NCI-H2029 (cell line): Measurements from ENCODE around the gene GALR3.

Experiments
- DNase-seq: peaks from one replicate; lab custom pipeline; 2025; lab: John Stamatoyannopoulos, UW

GALR3 gene

DNA sequence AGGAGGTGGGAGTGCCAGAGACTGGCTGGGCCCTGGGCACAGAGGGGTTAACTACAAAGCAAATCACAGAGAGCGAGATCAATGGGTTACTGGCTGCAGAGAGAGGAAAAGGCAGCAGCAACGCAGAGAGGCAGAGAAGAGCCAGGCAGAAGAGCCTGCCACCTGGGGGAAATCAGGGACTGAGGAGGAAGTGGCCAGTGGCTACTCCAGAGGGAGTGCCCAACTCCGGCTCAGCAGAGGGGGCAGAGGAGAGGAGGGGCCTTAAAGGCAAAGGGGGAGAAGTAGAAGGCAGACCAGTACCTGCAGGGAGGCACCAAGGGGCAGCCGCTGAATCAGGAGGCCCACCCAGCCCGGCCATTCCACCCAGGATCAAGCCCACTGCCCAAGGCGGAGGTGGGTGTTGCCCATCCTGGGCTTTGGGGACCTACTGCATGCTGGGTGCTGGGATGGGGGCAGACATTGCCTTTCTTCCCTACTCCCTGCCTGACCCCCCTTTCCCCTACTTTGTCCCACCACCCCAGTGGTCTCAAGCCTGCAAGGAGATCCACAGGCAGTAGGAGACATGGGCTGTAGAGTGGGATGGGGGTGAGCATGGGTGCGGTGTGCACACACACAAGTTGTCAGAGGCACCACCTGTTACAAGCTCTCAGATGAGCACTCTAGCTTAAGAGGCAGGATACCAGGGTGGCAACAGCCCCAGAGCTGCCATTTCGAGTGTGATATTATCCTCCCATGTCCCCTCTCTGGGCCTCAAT, 926 bp upstream of the GALR3 start:
- DNase-seq, result no peak

DNA sequence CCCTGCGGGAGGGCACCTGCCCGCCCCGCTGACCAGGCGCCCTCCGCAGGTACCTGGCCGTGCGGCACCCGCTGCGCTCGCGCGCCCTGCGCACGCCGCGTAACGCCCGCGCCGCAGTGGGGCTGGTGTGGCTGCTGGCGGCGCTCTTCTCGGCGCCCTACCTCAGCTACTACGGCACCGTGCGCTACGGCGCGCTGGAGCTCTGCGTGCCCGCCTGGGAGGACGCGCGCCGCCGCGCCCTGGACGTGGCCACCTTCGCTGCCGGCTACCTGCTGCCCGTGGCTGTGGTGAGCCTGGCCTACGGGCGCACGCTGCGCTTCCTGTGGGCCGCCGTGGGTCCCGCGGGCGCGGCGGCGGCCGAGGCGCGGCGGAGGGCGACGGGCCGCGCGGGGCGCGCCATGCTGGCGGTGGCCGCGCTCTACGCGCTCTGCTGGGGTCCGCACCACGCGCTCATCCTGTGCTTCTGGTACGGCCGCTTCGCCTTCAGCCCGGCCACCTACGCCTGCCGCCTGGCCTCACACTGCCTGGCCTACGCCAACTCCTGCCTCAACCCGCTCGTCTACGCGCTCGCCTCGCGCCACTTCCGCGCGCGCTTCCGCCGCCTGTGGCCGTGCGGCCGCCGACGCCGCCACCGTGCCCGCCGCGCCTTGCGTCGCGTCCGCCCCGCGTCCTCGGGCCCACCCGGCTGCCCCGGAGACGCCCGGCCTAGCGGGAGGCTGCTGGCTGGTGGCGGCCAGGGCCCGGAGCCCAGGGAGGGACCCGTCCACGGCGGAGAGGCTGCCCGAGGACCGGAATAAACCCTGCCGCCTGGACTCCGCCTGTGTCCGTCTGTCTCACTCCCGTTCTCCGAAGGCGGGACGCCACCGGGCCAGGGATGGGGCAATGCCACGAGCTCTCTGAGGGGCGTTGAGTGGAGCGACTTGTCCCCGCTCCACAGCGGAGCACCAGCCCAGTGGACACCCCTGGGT, 1.8 kb downstream of the GALR3 start:
- DNase-seq, result no peak

DNA sequence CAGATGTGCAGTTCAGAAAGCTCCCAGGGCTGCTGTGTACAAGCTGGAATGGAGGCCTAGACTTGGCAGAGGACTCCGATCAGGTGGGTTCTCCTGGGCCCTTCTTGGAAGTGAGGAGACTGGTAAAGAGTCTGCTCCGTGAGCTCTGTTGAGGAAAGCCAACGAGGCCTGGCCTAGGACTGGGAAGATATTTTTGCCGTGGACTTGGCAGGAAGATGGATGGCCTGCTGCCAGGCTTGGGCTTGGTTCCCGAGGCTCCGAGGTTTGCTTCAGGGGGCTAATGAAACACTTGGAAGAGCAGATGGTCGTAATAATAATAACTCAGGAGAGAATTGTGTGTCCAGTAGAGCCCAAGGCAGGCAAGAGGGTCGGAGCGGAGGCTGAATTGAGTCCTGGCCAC, 3.9 kb downstream of the GALR3 start:
- no peak for DNase-seq

DNA sequence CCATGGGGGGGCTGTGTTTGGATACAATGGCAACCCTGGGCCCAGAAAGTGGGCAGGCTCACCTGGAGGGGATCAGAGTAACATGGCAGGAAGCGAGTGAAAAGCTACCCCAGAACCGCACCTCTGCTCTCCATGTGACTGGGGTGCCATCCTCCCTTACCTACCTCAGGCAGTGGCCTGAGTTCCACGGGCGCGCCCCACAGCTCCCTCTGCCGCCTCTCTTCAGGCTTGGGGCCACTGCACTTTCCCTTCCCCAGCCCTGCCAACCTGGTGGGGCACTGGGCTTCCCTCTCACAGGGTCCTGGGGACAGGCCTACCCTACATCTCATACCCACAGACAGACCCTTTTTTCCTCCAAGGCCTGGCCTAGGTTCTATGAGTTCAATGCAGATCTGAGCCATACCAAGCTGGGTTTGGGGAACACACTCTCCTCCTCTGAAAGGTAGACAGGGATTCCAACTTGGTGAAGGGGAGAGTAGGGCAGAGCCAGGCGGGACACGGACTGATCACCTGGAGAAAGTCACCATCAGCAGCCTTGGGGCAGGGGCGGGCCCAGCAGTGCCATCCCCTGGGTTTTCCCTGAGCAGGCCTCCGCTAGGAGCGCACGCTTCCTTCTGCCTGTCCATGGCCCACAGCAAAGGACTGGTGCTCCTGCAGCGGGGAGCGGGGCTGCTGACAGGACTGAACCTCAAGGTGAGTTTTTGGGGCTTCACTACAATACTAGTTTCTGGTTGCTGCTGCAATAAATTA, 7.1 kb downstream of the GALR3 start:
- no peak for DNase-seq

DNA sequence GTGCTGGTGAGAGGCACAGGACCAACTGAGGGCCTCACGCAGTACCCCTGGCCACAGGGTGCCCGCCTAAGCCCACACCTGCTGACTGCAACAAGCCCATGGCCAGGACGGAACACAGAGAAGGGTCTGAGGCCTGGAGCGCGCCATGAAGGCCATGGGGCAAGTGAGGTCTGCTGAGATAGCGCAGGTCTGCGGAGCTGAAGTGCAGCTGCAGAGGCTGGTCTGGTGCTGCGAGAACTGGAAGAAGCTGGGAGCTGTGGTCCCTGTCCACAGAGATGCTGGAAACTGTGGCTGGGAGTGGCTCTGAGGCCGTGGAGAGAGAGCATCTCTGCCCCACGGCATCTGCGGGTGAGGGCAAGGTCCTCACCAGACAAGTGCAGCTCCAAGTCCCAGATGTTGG, 8.3 kb downstream of the GALR3 start:
- no peak for DNase-seq

DNA sequence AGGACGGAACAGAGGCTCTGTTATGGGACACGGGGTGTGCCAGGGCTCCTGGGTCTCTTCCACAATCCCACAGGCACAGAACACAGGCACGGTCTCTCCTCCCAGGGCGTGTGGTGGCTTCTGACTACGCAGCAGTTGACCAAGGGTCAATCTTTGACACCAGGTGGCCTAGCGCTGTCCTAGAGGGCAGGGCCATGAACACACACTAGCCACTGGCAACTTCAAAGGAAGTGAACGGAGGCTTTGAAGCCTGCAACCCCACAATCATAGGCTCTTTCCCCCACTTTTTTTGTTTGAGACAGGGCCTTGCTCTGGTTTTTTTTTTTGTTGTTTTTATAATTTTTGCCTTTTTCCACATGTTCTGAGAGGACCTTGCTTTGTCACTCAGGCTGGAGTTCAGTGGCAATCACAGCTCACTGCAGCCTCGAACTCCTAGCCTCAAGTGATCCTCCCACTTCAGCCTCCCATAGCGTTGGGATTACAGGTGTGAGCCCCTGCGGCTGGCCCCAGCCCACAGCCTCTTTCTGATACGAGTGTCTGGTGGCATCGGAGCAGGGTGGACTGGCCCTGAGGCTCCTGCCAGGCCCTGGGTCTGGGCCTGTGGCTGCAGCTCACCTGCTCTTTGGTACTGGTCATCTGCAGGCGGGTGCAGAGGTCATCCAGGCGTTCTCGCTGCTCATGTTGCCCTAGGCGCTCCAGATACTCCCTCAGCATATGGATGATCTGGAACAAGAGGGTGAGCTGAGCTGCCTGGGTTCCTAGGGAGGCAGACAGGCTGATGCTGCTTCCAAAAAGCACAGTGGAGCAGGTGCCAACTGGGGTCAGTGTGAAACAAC, 9.1 kb downstream of the GALR3 start:
- DNase-seq, result no peak

DNA sequence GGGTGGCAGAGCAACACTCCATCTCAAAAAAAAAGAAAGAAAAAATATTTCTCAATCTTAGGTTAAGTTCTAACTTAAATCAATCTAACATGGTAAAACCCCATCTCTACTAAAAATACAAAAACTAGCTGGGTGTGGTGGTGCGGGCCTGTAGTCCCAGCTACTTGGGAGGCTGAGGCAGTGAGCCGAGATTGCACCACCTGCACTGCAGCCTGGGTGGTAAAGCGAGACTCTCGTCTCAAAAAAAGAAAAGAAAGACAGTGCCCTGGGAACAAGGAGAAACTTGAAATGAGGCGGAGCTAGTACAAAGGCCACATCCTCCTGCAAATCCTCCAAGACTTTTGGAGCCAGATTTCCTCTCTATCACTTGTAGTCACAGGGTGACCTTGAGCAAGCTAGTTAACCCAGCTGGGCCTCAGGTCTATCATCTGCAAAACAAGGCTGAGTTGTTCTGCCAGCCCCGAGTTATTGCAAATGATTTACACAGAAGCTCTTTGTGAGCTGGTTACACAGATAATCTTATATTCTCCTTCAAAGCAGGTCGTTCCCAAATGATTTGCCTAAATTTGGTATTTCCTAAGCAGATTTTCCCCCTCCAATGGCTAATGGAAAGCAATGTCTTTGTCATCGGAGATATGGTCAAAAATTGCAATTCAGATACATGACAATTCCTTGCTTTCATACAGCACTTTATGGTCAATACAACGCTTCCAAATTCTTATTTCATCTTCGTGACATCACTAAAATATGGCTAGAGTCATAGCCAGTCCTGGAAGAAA, 19.0 kb downstream of the GALR3 start:
- no peak for DNase-seq

DNA sequence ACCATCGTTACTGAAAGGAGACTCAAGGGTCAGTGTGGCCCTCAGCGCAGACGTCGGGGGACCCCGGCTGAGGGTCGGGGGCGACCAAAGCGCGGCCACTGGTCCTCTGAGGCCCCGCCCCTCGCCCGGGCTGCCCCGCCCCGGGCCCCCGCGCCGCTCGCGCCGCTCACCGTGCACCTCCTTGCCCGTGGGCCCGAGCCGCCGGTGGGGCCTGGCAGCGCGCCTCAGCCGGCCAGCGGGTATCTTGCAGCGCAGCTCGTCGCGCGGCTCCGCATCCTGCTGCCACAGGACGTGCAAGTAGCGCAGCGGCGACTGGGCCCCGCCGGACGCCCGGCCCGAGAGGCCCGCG, 20.5 kb downstream of the GALR3 start:
- no peak for DNase-seq

DNA sequence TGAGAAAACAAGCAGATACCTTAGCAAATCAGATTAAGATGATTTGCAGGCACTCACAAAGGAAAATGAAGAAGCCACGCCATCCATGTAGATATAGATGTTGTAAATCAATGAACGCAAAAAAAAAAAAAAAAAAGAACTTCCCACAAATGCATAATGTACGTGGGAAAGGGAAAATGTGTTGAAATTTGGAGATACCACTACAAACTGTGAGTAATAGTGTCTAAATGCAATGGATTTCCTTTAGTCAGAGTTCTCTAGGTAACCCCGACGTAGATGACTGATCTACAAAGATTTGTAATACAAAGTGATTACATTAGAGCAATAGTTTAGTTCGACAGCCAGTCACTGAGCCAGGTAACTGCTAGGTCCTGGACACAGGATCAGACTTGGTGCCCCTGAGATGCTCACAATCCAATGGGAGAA, 21.7 kb downstream of the GALR3 start:
- no peak for DNase-seq

DNA sequence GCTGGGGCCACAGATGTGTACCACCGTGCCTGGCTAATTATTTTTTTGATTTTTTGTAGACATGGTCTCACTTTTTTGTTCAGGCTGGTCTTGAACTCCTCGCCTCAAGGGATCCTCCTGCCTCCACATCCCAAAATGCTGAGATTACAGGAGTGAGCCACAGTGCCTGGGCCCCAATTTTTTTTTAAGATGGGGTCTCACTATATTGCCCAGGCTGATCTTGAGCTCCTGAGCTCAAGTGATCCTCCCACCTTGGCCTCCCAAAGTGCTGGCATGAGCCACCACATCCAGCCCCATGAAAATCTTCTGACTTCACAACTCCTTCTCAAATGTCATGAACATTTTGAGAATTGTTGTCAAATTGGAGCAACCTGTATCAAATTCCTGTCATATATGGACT, 23.3 kb downstream of the GALR3 start:
- no peak for DNase-seq

DNA sequence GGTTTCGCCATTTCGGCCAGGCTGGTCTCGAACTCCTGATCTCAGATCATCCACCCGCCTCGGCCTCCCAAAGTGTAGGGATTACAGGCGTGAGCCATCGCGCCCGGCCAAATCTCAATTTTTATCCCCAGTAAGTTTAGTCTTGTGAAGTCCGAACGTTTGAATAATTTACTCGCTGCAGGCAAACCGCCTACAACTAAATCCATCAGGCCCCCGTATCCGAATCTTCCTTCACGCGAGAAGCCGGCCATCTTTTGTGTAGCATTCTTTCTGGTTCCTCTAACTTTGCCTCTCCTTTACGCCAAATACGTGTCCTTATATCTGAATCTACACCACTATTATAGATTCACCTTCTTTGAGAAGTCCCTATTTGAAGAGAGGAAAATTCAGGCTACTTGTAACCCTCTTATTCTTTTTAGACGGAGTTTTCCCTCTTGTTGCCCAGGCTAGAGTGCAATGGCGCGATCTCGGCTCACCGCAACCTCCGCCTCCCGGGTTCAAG, 25.5 kb downstream of the GALR3 start:
- DNase-seq, result no peak

DNA sequence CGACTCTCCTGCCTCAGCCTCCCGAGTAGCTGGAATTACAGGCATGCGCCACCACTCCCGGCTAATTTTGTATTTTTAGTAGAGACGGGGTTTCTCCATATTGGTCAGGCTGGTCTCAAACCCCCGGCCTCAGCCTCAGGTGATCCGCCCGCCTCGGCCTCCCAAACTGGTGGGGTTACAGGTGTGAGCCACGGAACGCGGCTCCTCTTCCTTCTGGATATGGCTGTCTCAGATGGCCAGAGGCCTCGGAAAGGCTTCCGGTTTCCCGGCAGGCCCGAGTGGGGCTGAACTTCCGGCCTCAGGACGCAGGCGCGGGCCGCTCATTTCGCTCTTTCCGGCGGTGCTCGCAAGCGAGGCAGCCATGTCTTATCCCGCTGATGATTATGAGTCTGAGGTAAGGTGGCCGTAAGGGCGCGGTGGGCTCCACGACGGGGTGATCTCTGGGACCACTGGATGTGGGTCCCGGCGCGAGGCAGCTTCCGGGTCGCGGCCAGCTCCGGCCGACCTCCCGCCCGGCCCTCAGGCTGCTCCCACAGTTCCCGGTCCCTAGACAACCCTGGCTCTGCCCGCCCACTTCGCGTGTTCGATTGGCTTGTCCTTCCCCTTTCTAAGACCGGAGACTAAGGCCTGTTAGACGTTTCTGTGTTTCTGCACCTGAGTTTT, 26.0 kb downstream of the GALR3 start, which contains the start of gene EIF3L:
TSS of gene EIF3L (plus strand) at position 331 of the 663 bp plus-strand sequence. CDS start at position 362, 31 bp downstream.
- DNase-seq, result peak; percentile 89

DNA sequence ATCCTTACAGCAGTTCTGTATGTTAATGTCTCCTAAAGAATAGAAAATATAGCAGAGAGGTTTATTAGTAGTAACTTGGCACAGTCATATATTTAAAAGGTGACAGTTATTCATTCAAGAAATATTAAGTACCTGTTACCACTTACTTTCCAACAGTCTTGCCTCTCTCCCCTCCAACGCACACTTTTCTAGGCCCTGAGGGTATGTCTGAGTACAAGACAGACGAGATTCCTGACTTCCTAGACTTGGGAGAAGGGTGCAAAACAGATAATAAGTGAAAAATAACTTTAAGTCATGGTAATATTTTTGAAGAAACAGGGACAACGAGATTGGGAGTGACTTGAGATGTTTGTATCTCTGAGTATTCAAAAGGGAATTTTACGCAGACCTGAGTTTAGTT, 27.6 kb downstream of the GALR3 start:
- DNase-seq, result no peak

DNA sequence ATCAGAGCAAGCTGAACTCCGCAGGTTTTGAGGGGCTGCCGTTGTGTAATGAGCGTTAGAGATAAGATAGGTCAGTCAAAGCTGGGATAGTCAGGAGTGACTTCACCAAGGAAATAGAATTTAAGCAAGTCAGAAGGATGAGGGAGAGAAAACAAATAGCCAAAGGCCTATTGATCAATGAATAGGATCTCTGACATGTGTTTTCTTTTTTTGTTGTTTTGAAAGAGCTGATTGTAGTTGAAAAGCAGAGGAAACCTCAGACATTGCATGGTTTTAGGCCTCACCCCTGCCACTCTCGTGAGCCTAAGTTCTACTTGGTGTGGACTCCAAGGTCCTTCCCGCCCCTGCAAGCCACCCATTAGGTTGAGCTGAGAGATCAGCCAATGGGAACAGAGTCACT, 29.2 kb downstream of the GALR3 start:
- DNase-seq, result no peak

DNA sequence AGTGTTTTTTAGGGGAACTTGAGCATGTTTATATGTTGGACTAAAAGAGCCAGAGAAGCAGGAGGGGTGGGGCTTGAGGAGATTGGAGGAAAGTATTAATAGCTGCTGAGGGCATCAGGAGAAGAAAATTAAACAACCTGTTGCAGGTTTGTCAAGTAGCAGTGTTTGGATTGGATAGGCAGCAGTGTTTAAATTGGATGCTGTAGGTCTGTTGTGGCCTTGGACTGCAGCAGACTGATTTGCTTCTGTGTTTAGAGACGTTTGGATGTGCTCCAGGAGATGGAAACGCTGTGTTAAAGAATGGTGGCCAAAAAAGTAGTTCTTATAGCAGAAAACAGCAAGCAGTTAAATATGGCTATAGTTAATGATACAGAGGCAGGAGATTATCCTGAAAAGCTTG, 31.8 kb downstream of the GALR3 start:
- no peak for DNase-seq

DNA sequence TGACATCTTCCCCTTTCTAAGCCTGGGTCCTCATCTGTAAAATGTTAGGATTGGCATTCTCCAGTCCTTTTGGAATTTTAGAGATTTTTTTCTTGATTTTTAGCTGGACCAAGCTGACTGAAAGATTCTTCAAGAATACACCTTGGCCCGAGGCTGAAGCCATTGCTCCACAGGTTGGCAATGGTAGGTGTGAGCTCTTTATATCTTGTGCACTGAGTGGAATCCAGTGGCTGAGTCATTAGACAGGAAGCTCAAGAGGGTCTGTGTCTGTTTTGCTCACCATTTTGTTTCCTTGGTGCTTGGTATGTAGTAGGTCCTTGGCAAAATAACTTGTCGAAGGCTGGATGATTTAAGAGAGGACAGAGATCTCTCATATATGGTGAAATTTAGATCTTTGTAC, 32.3 kb downstream of the GALR3 start:
- DNase-seq, result no peak

DNA sequence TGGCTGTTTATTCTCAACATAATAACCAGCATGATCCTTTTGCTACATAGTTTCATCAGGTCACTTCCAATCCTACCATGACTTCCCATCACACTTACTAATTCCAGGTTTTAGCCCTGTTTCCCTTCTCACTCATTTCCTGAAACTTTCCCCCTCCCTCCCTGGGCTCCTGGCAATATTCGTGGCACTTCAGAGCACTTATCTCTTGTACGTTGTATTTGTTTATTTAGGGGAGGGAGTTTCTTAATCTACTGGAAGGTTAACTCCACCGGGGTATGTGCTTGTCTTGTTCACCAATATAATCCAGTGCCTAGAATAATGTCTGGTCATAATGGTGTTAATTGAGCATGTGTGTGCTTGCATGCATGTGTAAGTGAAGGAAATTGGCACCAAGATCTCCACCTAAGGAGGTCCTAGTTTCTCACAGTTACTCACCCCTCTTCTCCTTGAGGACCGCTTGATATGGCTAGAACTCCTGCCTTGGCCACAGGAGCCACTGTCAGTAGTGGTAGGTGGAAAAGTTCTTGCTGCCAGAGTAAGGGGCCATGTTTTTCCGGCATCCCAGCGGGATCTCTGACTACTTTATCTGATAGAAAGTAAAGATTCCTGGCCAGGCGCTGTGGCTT, 37.7 kb downstream of the GALR3 start:
- peak; percentile 14 for DNase-seq

DNA sequence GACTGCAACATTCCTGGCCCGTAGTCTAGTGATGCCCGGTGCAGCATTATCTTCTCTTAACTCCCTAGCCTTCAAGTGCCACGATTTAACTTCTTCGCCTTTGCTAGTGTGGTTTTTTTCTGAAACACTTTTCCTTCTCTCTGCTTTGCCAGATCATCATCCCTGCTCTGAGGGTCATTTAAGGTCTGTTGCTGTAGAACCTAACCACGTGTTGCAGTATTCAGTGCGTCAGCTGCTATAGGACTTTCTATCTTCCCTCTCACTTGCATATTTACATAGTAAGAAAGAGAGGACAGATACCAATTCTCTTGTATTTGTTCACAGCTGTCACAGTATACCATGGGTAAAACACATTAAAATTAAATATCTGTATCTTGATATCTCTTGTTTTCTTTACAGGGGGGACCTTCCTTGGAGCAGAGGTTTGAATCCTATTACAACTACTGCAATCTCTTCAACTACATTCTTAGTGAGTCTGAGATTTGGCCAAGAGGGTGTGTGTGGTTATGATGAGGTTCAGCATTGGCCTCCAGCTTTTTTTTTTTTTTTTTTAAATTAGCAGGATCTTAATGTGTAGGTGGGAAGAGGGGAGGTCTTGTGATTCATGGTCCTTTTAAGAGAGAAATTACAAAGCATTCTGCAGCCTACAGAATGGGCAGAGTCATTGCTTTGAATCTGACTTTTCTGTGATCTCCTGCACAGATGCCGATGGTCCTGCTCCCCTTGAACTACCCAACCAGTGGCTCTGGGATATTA, 39.6 kb downstream of the GALR3 start:
- no peak for DNase-seq

DNA sequence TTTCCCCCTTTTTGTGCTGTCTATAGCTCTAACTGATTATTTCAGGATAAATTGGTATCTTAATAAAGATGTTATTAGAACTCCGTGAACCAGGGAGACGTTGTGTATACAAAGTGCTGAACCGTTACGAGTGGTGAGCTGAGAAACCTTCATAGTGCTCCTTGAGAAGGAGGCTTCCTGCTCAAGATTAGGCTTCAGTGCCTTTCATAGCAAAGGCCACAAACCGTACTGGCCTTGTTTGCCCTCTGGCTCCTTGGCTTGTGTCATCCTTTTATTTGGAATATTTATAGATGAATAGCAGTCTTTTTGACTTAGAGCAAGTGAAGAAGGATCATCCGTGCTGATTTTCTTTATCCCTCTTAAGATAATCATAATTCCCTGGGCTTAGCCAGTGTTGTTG, 42.3 kb downstream of the GALR3 start:
- DNase-seq, result no peak
